ENCODE results near the gene PHF12.
"Not testable (repeated sequence)": the region's sequence is repeated elsewhere in the genome, so short reads cannot be mapped to it uniquely, and the experiment has no call there.

Gene PHF12

DNA sequence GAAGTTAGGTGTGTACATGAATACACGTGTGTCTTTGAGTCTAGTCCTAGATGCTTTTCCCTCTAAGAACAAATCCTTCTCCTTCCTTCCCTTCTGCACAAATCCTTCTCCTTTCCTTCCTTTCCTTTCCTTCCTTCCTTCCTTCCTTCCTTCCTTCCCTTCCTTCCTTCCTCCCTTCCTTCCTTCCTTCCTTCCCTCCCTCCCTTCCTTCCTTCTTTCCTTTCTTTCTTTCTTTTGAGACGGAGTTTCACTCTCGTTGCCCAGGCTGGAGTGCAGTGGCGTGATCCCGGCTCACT lies 47.8 kb downstream of the PHF12 start:
- DNase-seq (ENCODE audit: low read depth in 3 of 3): not testable (repeated sequence)

DNA sequence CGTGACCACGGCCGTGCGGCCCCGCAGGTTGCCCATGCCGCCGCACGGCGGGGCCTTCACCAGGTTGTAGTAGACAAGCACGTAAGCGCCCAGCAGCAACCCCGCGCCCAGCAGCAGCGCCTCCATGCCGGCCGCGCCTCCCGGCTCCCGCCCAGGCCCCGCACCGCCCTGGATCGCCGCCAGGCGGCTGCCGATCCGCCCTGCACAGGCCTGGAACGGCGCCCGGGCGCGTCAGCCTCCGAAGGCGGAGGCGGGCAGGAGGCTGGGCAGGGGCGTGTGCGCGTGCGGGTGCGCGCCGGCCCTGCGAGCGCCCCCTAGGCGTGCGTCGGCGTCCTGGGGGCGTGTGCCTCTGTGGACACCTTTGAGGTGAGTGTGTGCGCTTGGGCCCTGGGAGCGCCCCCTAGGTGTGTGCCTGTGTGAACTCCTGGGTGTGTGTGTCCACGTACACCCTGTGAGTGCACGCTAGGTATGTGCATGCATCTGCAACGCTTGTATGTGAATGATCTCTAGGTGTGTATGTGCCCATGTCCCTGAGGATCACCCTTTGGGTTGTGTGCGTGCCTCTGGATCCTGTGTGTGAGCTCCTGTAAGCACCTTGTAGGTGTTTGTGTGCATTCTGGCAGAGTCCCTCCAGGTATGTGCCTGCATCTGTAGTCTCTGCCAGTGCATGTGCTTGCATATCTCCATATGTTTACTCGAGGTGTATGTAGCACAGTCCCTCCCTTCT lies 48.3 kb downstream of the PHF12 start, which contains the start of gene DHRS13:
Gene DHRS13, minus strand, starts transcription at position 261 of the 727 bp plus-strand sequence. Its CDS starts 135 bp downstream, at position 126.
- DNase-seq (ENCODE audit: low read depth in 3 of 3): peak; percentile 84 to 92 (median 85)

DNA sequence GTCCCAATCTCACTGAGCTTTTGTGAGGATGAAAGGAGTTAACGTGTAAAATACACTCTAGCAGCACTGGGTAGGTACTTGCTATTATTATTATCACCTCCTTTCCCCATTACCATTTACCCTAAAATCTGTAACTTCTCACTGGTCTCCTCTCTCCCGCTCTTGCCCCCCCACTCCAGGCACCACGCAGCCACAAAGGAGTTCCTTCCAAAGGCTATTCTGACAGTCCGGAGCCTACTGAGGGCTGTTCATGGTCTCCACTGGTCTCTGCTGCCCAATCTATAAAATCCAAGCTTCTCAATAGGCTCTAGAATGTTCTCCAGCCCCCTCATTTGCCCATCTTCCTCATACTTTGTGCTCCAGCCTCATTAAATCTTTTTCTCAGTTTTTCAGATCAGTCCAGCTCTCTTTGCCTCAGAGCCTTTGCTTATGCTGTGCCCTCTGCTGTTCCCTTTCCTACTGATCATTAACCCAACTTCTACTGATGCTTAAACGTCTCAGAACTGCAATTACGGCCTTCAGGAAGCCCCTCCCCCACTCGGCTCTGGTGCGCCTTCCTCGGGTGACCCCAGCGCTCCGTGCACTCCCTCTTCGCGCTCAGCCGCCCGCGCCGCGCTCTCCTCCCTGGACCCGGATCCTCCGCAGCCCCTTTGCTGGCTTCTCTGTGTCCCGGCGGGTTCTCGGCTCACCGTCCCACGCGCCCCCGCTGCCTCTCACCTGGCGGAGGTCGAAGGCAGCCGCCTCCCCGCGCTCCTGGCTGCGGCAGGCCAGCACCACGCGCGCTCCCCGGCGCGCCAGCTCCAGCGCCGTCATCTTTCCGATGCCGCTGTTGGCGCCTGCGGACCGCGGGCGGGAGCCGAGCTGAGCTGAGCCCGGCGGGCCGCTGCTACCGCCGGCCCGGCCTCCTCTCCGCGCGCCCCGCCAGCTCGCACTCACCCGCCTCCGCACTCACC lies 49.2 kb downstream of the PHF12 start:
- DNase-seq (ENCODE audit: low read depth in 3 of 3): peak in 1 of 3 experiments; percentile 57

DNA sequence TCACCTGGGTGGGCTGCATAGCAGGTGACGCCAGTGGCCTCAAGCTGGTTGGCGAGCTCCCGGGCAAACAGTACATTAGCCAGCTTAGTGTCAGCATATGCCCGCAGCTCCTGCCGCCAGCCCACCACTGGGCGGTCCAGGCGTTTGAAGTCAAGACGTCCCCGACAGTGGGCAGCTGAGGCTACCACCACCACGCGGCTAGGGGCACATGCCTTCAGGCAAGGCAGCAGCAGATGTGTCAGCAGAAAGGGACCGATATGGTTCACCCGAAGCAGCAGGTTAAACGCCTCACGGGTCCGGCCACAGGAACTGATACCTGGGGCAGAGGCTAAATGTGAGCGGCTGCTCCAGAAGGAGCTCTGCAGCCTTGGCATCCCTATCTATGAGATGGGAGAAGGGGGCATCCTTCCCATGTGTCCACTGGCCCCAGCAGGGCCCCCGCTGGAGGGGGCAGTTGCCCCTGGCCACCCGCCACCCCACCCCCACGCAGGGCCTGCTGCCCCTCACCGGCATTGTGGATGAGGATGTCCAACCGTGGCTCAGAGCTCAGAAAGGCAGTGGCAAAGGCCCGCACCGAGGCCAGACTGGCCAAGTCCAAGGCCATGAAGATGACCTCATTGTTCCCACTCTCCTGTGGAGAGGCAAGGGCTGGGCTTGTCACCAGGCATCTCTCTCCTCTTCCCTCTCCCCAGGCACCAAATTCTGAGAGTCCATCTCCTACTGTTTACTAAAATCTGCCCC lies 50.2 kb downstream of the PHF12 start:
- DNase-seq (ENCODE audit: low read depth in 3 of 3): no peak

DNA sequence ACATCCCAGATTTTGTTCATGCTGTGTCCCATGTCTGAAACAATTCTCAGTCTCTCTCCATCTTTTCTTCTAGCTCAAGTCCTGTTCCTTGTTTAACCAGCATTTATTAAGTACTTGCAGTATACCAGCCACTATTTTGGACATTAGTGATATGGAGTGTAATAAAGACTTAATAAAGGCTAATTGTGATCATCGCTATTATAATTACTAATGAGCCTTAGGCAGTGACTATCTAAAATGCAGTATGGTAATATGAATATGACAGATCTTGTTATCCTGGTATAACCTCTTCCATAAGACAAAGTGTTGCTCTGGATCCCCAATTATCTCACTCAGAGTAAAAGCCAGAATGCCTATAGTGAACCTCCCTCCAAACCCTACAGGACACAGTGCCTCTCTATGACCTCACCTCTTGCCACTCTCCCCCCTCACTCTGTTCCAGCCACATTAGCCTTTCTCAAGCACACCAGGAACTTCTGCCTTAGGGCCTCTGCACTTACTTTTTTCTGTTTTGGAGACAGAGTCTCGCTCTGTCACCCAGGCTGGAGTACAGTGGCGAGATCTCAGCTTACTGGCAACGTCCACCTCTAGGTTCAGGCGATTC lies 52.0 kb downstream of the PHF12 start:
- no peak for DNase-seq (ENCODE audit: low read depth in 3 of 3)

DNA sequence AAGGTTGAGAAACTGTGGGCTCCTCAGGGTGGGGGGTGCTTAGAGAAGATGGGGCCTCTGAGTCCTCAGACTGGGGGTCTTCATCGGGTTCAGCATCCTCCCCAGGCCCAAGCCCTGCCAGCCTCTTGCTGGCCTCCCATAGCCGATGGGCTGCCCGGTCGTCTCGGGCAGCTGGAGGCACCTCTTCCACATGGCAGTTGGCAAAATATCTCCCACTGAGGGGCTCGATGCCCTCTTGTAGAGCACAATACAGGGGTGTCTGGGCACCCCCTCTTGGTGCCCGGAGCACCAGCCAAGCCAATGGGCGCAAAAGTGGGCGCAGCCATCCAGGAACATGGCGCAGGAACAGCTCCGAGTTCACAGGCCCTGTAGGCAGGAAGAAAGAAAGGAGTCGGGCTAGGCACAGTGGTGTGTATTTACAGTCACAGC lies 52.8 kb downstream of the PHF12 start:
- DNase-seq (ENCODE audit: low read depth in 3 of 3): no peak

DNA sequence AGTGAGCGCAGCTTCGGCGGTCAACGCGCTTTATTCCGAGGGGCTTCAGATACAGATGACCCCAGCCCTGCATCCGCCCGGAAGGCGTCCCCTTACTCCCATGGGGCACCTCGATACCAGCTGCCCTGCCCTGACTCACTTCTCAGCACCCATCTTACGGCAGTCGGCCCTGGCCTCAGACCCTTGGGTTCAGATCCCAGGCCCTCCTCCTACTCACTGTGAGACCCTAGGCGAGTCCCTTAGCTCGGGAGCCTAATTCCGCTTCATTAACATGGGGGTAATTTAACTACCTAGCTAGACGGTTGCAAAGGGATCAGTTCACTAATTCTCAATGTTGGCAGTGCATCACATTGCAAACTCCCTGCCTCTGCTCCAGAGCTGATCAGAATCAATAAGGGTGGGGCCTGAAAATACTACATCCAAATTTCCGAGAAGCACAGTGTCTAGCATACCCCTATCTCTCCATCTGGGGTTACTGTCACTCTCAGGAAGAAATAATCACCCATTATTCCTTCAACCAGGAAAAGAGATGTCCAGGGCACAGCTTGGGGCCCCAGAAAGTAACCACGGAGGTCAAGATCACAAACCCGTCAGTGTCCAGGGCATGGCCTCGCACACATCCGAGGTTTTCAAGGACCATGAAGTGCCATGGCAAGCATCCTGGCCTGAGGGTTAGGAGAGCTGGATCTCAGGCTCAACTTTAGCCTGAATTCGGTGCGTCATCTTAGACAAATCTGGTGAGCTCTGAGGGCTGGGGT lies 53.4 kb downstream of the PHF12 start:
- DNase-seq (ENCODE audit: low read depth in 3 of 3): peak in 1 of 3 experiments; percentile 4

DNA sequence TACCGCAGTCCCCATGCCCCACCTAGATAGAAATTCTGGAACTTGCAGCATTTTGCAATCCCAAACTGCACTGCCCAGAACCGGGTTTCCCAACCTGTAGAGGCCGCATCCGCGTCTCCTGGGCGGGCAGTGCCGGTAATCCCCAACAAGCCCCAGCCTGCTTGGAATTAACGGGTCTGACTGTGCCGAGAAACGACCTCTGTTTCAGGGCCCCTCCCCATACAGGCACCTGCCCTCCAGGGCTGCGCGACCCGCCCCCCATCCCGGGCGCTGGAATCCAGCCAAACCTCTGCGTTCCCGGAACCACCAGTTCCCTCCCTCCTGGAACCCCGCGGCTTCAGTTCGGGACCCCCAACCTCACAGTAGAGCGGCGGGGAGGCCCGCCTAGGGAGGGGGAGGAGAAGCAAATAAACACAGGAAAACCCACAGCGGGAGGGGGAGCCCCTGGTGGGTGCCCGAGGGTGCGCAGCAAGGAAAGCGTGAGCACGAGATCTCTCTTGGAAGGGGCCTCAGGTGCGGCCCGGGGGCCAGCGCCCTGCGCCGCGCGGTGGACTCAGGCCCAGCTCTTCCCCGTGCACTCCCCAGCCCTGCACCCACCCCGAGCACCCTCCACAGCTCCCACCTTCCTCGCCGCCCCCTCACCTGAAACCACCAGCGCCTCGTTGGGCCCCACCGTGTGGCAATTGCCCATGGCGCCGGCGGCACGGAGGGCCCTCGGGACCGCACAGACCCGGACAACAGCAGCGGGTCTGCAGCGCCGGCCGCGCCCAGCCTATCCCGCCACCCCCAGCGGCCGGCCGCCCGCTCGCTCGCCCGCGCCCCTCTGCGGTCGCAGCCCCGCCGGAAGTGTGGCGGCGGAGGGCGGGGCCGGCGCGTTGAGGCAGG lies 54.2 kb downstream of the PHF12 start, which contains the start of gene FLOT2:
Gene FLOT2, minus strand, starts transcription at position 850 of the 885 bp plus-strand sequence. Its CDS starts 159 bp downstream, at position 691.
- DNase-seq (ENCODE audit: low read depth in 3 of 3): peak; percentile 49 to 61 (median 61)

DNA sequence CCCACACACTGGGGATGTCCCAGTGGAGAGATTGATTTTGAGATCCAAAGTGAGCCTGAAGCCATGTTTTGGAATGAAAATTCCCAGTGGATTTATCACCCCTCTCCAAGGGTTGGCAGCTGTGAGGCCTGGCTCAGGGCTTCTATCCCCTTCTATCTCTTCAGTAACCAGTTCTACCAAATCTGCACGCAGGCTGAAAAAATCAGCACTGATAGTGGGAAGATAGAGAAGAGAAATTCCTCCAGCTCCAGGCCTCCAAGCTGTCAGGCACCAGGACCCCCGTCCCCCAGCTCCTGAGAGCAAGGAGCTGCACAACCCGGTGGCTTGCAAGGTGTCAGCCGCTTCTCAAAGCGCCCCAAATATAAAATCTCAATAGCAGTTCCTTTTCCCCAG lies 54.8 kb downstream of the PHF12 start:
- no peak for DNase-seq (ENCODE audit: low read depth in 3 of 3)

DNA sequence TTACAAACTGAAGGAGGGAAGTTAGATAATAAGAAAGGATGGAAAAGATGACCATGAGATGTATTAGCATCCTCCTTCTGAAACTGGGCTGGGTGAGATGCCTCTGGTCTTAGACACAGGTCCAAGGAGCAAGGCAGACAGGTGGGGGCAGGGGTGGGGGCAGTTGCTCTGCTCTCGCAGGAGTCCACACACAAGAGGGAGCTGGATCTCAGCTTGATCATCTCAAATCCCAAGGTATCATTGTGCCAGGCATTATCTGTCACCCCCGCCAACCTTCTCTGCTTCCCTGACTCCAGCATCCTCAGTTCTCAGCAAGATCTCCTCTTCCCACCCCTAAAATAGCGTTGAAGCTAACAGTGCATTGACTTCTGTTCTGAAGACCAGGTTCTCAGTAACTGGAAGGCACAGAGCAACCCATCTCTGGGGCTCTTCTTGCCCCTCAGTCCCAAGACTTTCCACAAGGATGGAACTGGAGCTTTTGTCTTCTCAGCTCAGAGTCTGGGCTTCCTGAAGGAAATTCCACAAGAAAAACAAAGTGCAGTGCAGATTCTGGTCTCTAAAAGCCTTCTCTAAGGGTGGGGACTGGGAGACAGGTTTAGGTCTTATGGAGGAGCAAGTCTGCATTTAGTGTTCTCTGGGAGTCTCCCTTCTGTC lies 55.4 kb downstream of the PHF12 start:
- DNase-seq (ENCODE audit: low read depth in 3 of 3): no peak

DNA sequence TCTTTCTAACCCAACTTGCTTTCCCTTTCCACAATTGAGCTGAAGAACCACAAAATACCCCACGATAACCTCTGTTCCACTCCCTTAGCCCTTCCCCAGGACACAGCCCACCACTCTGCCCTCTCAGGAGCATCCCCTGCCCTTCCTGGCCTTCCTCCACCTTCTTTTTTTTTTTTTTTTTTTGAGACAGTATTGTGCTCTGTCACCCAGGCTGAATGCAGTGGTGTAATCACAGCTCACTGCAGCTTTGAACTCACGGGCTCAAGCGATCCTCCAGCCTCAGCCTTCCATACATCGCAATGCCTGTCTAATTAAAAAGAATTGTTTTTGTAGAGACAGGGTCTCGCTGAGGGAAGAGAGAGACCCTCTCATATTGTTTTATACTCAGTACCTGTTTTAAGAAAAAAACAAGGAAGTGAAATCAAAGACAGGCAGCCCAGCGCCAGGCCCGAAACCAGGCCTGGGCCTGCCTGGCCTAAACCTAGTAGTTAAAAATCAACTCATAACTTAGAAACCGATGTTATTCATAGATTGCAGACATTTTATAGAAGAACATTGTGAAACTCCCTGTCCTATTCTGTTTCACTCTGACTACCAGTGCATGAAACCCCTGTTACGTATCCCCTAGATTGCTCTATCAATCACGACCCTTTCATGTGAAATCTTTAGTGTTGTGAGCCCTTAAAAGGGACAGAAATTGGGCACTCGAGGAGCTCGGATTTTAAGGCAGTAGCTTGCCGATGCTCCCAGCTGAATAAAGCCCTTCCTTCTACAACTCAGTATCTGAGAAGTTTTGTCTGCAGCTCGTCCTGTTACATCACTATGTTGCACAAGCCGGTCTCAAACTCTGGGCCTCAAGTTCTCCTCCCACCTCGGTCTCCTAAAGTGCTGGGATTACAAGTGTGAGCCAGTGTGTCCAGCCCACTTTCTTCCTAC lies 57.8 kb downstream of the PHF12 start:
- peak in 1 of 3 experiments; percentile 33 for DNase-seq (ENCODE audit: low read depth in 3 of 3)

DNA sequence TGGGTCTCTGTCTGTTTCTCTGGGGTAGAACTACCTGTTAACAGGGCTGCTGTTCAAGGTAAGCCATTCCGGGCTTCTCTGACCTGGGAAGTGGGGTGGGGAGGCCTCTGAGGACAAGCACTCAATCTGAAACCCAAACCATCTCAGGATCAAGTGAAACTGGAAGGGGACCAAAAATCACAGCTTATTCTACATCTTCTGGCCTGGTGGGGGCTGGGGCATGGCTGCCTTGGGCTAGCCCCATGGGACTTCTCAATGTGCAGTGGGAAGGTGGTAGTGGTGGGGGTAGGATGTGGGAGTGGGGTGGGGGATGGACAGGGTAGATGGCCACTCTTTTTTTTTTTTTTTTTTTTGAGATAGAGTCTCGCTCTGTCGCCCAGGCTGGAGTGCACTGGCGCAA lies 59.3 kb downstream of the PHF12 start:
- DNase-seq (ENCODE audit: low read depth in 3 of 3): no peak

DNA sequence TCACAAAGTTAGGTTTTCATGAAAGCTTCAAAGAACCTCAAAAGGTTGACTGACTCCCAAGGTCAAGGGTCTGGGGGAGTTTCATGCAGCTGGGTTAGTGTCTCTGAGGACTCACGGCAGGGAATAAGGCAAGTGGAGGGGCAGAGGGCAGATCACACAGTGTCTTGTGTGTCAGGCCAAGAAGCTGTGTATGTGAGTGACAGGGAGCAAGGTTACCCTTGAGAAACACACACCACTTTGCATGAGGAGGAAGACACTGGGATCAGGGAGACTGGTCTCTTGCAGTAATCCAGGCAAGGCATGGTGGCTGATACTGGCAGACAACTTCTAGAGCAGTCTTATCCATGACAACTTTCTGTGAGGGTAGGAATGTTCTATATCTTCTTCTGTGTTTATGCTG lies 60.1 kb downstream of the PHF12 start:
- DNase-seq (ENCODE audit: low read depth in 3 of 3): no peak

DNA sequence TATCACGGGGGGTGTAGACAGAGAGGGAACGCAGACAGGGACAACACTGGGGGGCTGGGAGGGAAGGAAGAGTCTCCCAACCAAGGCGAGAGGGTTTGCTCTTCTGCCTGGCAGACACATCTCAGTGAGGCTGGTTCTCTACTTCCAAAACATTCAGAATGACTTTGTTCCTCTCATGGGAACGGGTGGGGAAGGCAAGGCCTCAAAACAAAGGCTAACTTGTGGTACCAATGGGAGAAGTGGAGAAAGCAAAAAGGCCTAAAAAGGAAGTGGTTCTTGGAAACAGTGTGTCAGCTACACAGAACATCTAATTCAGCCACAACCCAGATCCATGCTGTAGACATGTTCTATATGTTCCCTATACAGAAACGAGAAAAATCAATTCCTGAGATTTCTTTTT lies 61.3 kb downstream of the PHF12 start:
- no peak for DNase-seq (ENCODE audit: low read depth in 3 of 3)

DNA sequence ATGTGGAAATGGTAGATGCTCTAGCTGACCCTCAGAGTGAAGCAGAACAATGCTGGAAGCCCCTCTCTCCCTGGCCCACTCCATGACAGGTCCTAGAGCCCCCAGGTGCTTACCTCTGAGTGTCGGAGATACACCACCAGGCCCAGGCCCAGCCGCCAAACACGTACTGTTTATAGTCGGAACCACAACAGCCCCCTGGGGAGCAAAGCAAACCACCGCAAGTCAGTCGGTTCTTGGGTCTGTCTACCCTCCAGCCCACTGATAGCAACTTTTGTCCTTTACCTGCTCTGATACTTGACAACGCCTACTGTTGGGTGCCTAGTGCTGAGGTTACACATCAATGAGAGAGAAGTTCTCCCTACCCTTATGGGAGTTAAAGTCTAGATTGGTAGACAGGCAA lies 62.5 kb downstream of the PHF12 start:
- DNase-seq (ENCODE audit: low read depth in 3 of 3): no peak

DNA sequence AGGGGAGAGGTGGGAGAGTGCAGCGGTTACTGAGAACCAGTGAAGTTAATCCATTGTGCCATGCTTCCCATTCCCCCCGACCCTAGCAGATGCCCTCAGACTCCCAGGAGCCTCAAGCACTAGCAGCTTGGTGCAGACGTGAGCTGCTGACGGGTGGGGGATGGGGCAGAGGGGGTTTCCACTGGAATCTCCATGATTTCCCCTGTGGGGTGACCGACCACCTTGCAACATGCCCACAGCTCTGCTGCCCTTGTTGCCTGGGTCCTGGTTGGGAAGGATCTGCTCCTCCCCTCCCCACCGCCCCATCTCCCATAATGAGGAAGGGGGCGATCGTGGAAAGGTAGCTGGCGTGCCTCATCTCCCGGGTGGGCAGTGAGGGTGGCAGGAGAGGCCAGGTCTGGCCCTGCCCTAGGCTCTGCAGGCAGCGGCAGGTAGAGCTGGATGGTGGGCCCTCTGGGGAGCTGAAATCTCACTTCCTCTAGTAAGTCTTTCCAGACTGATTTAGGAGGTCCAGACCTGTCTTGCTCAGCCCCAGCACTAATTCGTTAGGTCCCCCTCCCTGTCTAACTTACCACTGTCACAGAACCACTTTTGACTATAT lies 63.3 kb downstream of the PHF12 start:
- DNase-seq (ENCODE audit: low read depth in 3 of 3): no peak

DNA sequence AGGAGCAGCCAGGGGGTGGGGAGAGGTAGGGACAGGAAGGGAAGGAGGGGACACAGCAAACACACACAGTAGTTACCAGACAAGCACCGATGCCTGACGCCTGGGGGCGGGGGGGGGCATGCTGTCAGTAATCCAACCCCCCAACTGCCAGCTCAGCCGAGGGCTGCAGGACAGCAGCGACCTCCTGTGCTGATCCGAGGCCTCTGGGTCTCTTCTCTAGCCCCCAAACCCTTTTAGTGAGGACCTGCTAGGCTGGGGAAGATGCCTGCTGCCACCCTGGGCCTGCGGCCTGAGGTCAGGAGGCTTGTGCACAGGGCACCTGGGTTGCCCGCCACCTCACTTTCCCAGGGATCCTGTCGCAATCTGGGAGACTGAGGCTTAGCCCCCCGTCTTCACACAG lies 65.4 kb downstream of the PHF12 start:
- DNase-seq (ENCODE audit: low read depth in 3 of 3): no peak

DNA sequence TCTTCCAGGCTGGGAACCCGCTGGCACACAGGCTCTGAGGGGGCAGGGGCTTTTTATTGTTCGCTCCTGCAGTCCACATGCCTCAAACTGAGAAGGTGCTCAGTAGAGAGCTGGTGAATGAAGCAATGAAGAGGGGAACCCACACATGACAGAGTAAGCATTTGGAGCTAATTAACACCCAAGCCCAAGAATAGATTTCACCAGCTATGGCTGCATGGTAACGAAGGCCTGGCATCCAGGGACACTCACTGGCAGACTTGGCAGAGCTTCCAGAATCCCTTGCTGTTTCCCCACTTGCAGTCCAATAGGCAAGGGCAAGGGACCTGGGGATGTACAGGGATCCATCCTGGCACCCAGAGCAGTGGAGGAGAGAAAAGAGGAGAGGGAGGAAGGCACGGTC lies 66.0 kb downstream of the PHF12 start:
- DNase-seq (ENCODE audit: low read depth in 3 of 3): no peak

Measured in stimulated activated CD4-positive, alpha-beta T cell treated with anti-CD3 and anti-CD28 coated beads, TNF-alpha, amount 100 ng/mL, for 24 hours (primary cell).